Measurements from ENCODE around the gene RAB35.

GRCh38 chr12:120138366-120138765, 21.8 kb upstream of the RAB35 start:
- TF ChIP-seq CTCF (tag by site-specific recombination; IDR thresholded peaks at IDR 0.05) (no peak), PATZ1 (tag by site-specific recombination; IDR thresholded peaks at IDR 0.05) (no peak)

Data from HEK293 (cell line).